ENCODE measurements around the gene SAMMSON. TPM values are rescaled to one million over a fixed set of nuclear protein-coding genes. Genes with fewer than 3 reads are reported as not detected.

The SAMMSON gene
- total and polyA plus RNA-seq, 10 of the 15 experiments (the other 5 are each of a cell fraction or from before 2014, with no cell fraction given): not detected

- peak; percentile 21; the same call in 1 of the 2 replicates for TF ChIP-seq SMC3 (IDR thresholded peaks at IDR 0.05; ENCODE audit: borderline replicate concordance, low read length)
- peak; percentile 45 to 67 (median 56); a peak in 5 of 6 replicates for TF ChIP-seq CTCF (IDR thresholded peaks at IDR 0.05 in 2 of 3, conservative IDR thresholded peaks at IDR 0.05 in 1 of 3; ENCODE audit: control insufficient read depth in 2 of 3, extremely low read depth in 1 of 3, insufficient read depth in 1 of 3, low read depth in 3 of 3, low read length in 3 of 3)
- no peak for TF ChIP-seq CBFB (IDR thresholded peaks at IDR 0.05; ENCODE audit: low read depth)
- TF ChIP-seq HDGF (IDR thresholded peaks at IDR 0.05): no peak
Measured at GRCh38 chr3:70090322-70090913, 90.9 kb downstream of the SAMMSON start (continued).

- no peak overlapping the region for H3K4me2 ChIP-seq (ENCODE audit: control insufficient read depth, insufficient read depth)
- TF ChIP-seq REST (IDR thresholded peaks at IDR 0.05; ENCODE audit: low read depth, low read length) (no peak), CREM (IDR thresholded peaks at IDR 0.05; ENCODE audit: low read depth) (peak; percentile 14; the same call in 1 of the 2 replicates), ZBTB40 (IDR thresholded peaks at IDR 0.05; ENCODE audit: borderline replicate concordance) (no peak), DPF2 (IDR thresholded peaks at IDR 0.05) (no peak), SPI1 (IDR thresholded peaks at IDR 0.05; ENCODE audit: borderline replicate concordance, insufficient read depth, low read depth, low read length) (peak; percentile 51; the same call in 1 of the 2 replicates), MEF2A (IDR thresholded peaks at IDR 0.05; ENCODE audit: insufficient read depth, low read depth, low read length) (no peak), EZH2 (IDR thresholded peaks at IDR 0.05; ENCODE audit: borderline replicate concordance, control insufficient read depth, low read depth, low read length) (no peak), TCF7 (IDR thresholded peaks at IDR 0.05; ENCODE audit: borderline replicate concordance) (peak; percentile 61; the same call in 1 of the 2 replicates), NFIC (IDR thresholded peaks at IDR 0.05; ENCODE audit: low read depth, low read length) (no peak)
- no peak overlapping the region for H2AFZ ChIP-seq (ENCODE audit: control insufficient read depth, low read depth, low read length)
- no peaks in the 10 kb centered on the region; the same call in 2 of the 3 replicates for H3K9me3 ChIP-seq (replicated peaks; ENCODE audit: control insufficient read depth, insufficient read depth, low read length)
- in situ Hi-C loops (cut with MboI): no loop called here
- RAD21 ChIA-PET (ENCODE audit: unreplicated experiment): no interaction called here
- no peak overlapping the region for H3K27ac ChIP-seq (ENCODE audit: control insufficient read depth, insufficient read depth)
- DNase-seq (ENCODE audit: low read depth, low spot score) (no peak), FAIRE-seq (no peak), ATAC-seq (no peak)
- H3K79me2 ChIP-seq (ENCODE audit: control insufficient read depth, insufficient read depth, low read length): no peaks in the 10 kb centered on the region
- H3K36me3 ChIP-seq (ENCODE audit: control insufficient read depth in 2 of 2, insufficient read depth in 2 of 2, low read length in 1 of 2): no peaks in the 10 kb centered on the region
- no peak overlapping the region for H3K4me3 ChIP-seq
- WGBS (ENCODE audit: insufficient coverage, insufficient replicate concordance, low lambda C conversion rate, missing lambda C conversion rate): 50% methylated on average over 3 of the region's 3 CpGs
- SMC1A ChIA-PET (ENCODE audit: uncharacterized antibody, unreplicated experiment): interaction anchor here (0.7 kb wide), 1 partner anchor 1025 kb away, joined by 3 read pairs; no protein-coding TSS in a partner anchor
- no peaks in the 10 kb centered on the region for H4K20me1 ChIP-seq (ENCODE audit: control insufficient read depth, insufficient read depth)
- no peaks in the 10 kb centered on the region for H3K27me3 ChIP-seq (replicated peaks in 1 of 2; ENCODE audit: control insufficient read depth in 2 of 2, insufficient read depth in 2 of 2, low read length in 1 of 2)
- no TSS peak for BruUV-seq (replicated peaks)
- CTCF ChIA-PET: no interaction called here
- peaks cover 10% of the 10 kb centered on the region for H3K4me1 ChIP-seq (ENCODE audit: control insufficient read depth, insufficient read depth, low read length)
- POLR2A ChIA-PET: no interaction called here
- intact Hi-C loops (cut with micrococcal nuclease; ENCODE audit: unreplicated experiment): no loop called here
- no peak overlapping the region for H3K9ac ChIP-seq (ENCODE audit: control insufficient read depth, insufficient read depth, low read length)
Measured at GRCh38 chr3:70094197-70094596, 94.7 kb downstream of the SAMMSON start.

All from GM12878 (cell line).